ENCODE data around the gene HLA-DQA1. TPM values are rescaled to one million over a fixed set of nuclear protein-coding genes. Genes with fewer than 3 reads are reported as not detected.
"Not testable (repeated sequence)": the region's sequence is repeated elsewhere in the genome, so short reads cannot be mapped to it uniquely, and the experiment has no call there.

HLA-DQA1 gene
- total RNA-seq, 1 experiment from 2014 or later, result not detected

DNA sequence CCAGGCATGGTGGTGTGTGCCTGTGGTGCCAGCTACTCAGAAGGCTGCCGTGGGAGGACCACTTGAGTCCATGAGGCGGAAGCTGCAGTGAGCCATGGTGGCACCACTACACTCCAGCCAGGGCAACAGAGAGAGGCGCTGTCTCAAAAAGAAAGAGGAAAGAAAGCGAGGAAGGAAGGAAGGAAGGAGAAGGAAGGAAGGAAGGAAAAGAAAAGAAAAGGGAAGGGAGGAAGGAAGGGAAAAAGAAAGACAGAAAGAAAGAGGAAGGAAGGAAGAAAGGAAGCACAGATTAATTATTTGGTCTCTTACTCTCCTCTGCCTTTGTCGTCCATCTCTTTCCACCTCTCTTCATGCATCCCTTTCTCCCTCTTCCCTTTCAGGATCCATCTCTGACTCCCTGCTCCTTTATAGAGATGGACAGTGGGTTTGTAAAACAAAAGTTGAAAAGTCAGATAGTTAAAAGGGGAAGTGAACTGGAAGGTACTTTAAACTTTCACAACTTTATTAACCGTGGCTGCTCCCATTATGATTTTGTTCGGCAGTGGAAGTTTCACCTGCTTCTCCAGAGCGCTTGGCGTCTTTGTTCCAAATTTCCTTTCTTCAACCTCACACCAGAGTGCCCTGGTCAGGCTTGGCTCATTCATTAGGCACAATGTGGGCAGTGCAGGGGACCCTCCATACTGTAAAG is 1.5 kb downstream of the HLA-DQA1 start:
- H3K9me2 ChIP-seq (ENCODE audit: insufficient read depth), result no peaks in the 10 kb centered on the region
- H3K4me1 ChIP-seq (replicated peaks; ENCODE audit: insufficient read depth), result no peaks in the 10 kb centered on the region
- TF ChIP-seq EZH2 (IDR thresholded peaks at IDR 0.05; ENCODE audit: low read depth), result no peak
- TF ChIP-seq, protein P1, sequence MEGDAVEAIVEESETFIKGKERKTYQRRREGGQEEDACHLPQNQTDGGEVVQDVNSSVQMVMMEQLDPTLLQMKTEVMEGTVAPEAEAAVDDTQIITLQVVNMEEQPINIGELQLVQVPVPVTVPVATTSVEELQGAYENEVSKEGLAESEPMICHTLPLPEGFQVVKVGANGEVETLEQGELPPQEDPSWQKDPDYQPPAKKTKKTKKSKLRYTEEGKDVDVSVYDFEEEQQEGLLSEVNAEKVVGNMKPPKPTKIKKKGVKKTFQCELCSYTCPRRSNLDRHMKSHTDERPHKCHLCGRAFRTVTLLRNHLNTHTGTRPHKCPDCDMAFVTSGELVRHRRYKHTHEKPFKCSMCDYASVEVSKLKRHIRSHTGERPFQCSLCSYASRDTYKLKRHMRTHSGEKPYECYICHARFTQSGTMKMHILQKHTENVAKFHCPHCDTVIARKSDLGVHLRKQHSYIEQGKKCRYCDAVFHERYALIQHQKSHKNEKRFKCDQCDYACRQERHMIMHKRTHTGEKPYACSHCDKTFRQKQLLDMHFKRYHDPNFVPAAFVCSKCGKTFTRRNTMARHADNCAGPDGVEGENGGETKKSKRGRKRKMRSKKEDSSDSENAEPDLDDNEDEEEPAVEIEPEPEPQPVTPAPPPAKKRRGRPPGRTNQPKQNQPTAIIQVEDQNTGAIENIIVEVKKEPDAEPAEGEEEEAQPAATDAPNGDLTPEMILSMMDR (conservative IDR thresholded peaks at IDR 0.05), result no peak
- peaks cover 25% of the 10 kb centered on the region for H3K27me3 ChIP-seq (ENCODE audit: insufficient read depth, low read depth)
- CTCF ChIA-PET, result no interaction called here
- no peak for DNase-seq
- intact Hi-C loops (cut with micrococcal nuclease; ENCODE audit: unreplicated experiment), result no loop called here
- no peak overlapping the region for H3K4me2 ChIP-seq
- H3K27ac ChIP-seq, result no peak overlapping the region
- H3K9me3 ChIP-seq (ENCODE audit: insufficient read depth, low read depth), result no peaks in the 10 kb centered on the region
- POLR2A ChIA-PET (ENCODE audit: unreplicated experiment), result no interaction called here
- H3F3A ChIP-seq (ENCODE audit: insufficient read depth, low read depth), result no peaks in the 10 kb centered on the region
- H3K4me3 ChIP-seq, result no peak overlapping the region
- no peak overlapping the region for H2AFZ ChIP-seq
- H3K36me3 ChIP-seq (ENCODE audit: low read depth), result no peaks in the 10 kb centered on the region
- H3K79me2 ChIP-seq (ENCODE audit: low read depth), result no peaks in the 10 kb centered on the region
- no peaks in the 10 kb centered on the region for H4K20me1 ChIP-seq (ENCODE audit: insufficient read depth)
- BruUV-seq (replicated peaks), result no TSS peak

DNA sequence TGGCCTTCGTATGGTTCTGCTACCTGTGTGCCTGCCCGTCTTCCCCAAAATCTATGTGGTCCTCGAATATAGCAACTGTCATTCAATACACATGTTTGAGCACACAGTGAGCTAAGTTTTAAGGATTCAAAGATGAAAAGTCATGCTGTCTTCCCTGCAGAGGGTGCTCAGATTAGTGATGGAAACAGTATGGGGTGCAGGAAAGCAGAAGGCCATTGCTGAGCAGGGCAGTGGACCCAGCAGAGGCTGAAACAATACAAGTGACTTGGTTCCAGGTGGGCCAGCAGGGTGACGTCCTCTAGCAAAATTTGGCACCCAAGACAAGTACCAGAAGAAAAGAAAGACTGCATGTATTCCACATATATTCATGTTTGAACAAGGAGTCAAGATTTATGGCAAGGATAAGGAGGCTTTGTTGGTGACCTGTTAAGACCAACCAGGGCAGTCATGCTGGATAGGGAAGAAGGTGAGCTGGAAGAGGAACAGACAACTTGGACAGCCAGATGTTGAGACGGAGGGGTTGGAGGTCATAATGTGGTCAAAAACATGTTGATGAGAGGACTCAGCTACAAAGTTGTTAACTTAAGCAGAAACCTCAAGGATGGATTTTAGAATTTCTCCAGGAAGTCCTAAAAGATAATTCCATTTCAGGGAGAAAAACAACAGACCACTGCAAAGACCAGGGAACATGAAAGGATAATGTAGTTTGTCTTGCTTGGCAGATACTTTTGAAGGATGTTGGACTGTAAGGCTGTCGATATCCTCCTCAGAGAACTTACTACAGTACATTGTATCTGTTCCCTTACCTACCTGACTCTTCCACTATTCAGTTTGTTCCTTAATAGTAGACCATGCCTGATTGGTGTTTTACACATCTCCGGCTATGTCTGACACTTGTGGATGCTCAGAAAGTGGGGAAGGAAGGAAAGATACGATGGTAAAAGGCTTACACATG is 2.5 kb downstream of the HLA-DQA1 start:
- no TSS peak for BruUV-seq (replicated peaks)
- ChIA-PET POLR2A (ENCODE audit: unreplicated experiment) (interaction anchor here (0.6 kb wide), 1 partner anchor 81 kb away, joined by 3 read pairs; no protein-coding TSS in a partner anchor), CTCF (no interaction called here)
- TF ChIP-seq, protein P1 (conservative IDR thresholded peaks at IDR 0.05), result no peak
- no peak for TF ChIP-seq EZH2 (IDR thresholded peaks at IDR 0.05; ENCODE audit: low read depth)
- Histone ChIP-seq H3F3A (ENCODE audit: insufficient read depth, low read depth) (no peaks in the 10 kb centered on the region), H2AFZ (no peak overlapping the region), H3K27me3 (ENCODE audit: insufficient read depth, low read depth) (peaks cover 25% of the 10 kb centered on the region), H3K9me3 (ENCODE audit: insufficient read depth, low read depth) (no peaks in the 10 kb centered on the region), H3K36me3 (ENCODE audit: low read depth) (no peaks in the 10 kb centered on the region), H3K4me2 (no peak overlapping the region), H3K9me2 (ENCODE audit: insufficient read depth) (no peaks in the 10 kb centered on the region), H3K27ac (no peak overlapping the region), H3K4me1 (replicated peaks; ENCODE audit: insufficient read depth) (no peaks in the 10 kb centered on the region), H3K79me2 (ENCODE audit: low read depth) (no peaks in the 10 kb centered on the region), H4K20me1 (ENCODE audit: insufficient read depth) (no peaks in the 10 kb centered on the region), H3K4me3 (no peak overlapping the region)
- no peak for DNase-seq
- intact Hi-C loops (cut with micrococcal nuclease; ENCODE audit: unreplicated experiment), result no loop called here

DNA sequence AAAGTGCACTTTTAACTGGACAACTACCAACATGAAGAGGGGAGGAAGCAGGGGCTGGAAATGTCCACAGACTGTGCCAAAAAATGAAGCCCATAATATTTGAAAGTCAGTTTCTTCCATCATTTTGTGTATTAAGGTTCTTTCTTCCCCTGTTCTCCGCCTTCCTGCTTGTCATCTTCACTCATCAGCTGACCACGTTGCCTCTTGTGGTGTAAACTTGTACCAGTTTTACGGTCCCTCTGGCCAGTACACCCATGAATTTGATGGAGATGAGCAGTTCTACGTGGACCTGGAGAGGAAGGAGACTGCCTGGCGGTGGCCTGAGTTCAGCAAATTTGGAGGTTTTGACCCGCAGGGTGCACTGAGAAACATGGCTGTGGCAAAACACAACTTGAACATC is 3.9 kb downstream of the HLA-DQA1 start:
- Histone ChIP-seq H3K9me3 (ENCODE audit: insufficient read depth, low read depth) (no peaks in the 10 kb centered on the region), H3K4me1 (replicated peaks; ENCODE audit: insufficient read depth) (no peaks in the 10 kb centered on the region), H2AFZ (no peak overlapping the region), H3K36me3 (ENCODE audit: low read depth) (no peaks in the 10 kb centered on the region), H3K27ac (no peak overlapping the region), H3K27me3 (ENCODE audit: insufficient read depth, low read depth) (peaks cover 19% of the 10 kb centered on the region), H3K4me2 (no peak overlapping the region), H4K20me1 (ENCODE audit: insufficient read depth) (no peaks in the 10 kb centered on the region), H3K79me2 (ENCODE audit: low read depth) (no peaks in the 10 kb centered on the region), H3K9me2 (ENCODE audit: insufficient read depth) (no peaks in the 10 kb centered on the region), H3F3A (ENCODE audit: insufficient read depth, low read depth) (no peaks in the 10 kb centered on the region), H3K4me3 (no peak overlapping the region)
- TF ChIP-seq, protein P1 (conservative IDR thresholded peaks at IDR 0.05), result no peak
- TF ChIP-seq EZH2 (IDR thresholded peaks at IDR 0.05; ENCODE audit: low read depth), result no peak
- BruUV-seq (replicated peaks), result no TSS peak
- DNase-seq, result no peak
- CTCF ChIA-PET, result no interaction called here
- POLR2A ChIA-PET (ENCODE audit: unreplicated experiment), result no interaction called here
- intact Hi-C loops (cut with micrococcal nuclease; ENCODE audit: unreplicated experiment), result no loop called here

DNA sequence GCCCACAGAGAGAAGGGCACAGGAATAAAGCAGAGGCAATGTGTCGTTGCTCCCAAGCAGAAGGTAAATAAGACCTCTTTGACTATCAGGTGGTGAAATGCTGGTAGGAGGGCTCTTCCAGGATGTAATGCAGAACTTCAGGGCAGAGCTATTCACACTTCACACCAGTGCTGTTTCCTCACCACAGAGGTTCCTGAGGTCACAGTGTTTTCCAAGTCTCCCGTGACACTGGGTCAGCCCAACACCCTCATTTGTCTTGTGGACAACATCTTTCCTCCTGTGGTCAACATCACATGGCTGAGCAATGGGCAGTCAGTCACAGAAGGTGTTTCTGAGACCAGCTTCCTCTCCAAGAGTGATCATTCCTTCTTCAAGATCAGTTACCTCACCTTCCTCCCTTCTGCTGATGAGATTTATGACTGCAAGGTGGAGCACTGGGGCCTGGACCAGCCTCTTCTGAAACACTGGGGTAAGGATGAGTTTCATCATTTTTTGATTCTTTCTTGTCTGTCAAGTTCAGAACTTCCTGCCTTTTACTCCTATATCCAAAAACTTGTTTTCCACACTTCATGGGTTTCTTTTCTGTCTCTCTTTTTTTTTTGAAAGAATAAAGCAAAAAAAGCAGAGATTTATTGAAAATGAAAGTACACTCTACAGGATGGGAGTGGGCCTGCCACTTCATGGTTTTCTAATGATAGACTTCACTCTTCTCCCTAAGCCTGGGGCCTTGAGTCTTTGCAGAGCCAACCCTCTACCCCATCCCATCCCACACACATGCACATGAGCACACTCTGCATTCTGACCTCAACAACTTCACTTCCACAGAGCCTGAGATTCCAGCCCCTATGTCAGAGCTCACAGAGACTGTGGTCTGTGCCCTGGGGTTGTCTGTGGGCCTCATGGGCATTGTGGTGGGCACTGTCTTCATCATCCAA is 4.8 kb downstream of the HLA-DQA1 start:
- H3K79me2 ChIP-seq (ENCODE audit: low read depth); POLR2A ChIA-PET (ENCODE audit: unreplicated experiment); BruUV-seq (replicated peaks); H3K9me2 ChIP-seq (ENCODE audit: insufficient read depth); H3K4me3 ChIP-seq; intact Hi-C loops (cut with micrococcal nuclease; ENCODE audit: unreplicated experiment); H3K9me3 ChIP-seq (ENCODE audit: insufficient read depth, low read depth); CTCF ChIA-PET; H4K20me1 ChIP-seq (ENCODE audit: insufficient read depth); H3K4me2 ChIP-seq; H3K27ac ChIP-seq; H3F3A ChIP-seq (ENCODE audit: insufficient read depth, low read depth); H2AFZ ChIP-seq; DNase-seq; H3K4me1 ChIP-seq (replicated peaks; ENCODE audit: insufficient read depth); H3K36me3 ChIP-seq (ENCODE audit: low read depth): not testable (repeated sequence)
- peaks cover 15% of the 10 kb centered on the region; the same call in 1 of the 2 replicates for H3K27me3 ChIP-seq (ENCODE audit: insufficient read depth, low read depth)

Data from PC-9 (cell line).